Tibial nerve (tissue), 4 donors: Measurements from ENCODE around the gene DGCR2. TPM values are rescaled to one million over a fixed set of nuclear protein-coding genes. Genes with fewer than 3 reads are reported as not detected.

Experiments used
- DNase-seq, 2 donors: peaks; one replicate each; pipeline ENCODE4 v3.0.0-alpha.2; 2019; ENCODE audit warnings: low spot score in 2 of 2
- H3K27ac ChIP-seq, 4 donors: fragments of 200-600 bp; sonication (generic) in 3 of 4; one replicate each; pipeline ENCODE4 v1.5.1; 2017 to 2019; ENCODE audit warnings: mild to moderate bottlenecking in 1 of 4
- H3K27me3 ChIP-seq, 2 donors: fragments of 200-600 bp; sonication (generic) in 1 of 2; one replicate each; pipeline versions ENCODE4 v1.5.1 to v1.6.0; 2017 to 2019
- H3K36me3 ChIP-seq, 3 donors: fragments of 200-600 bp; sonication (generic); one replicate each; pipeline ENCODE4 v1.5.1; 2018 to 2019
- H3K4me1 ChIP-seq, 4 donors: fragments of 200-600 bp; sonication (generic) in 3 of 4; one replicate each; pipeline ENCODE4 v1.5.1; 2017 to 2019
- H3K4me3 ChIP-seq, 4 donors: fragments of 200-600 bp; sonication (generic) in 3 of 4; one replicate each; pipeline ENCODE4 v1.5.1; 2017 to 2019; ENCODE audit warnings: mild to moderate bottlenecking in 1 of 4, moderate library complexity in 1 of 4
- H3K9me3 ChIP-seq, 4 donors: fragments of 200-600 bp; sonication (generic) in 3 of 4; one replicate each; pipeline ENCODE4 v1.5.1; 2017 to 2019
- CTCF ChIP-seq, 5 experiments: fragments of 200-600 bp in 3 of 5; fragments of 450-650 bp in 2 of 5; sonication (generic) in 3 of 5; IDR thresholded peaks; one replicate each; pipeline ENCODE4 v1.5.1; 2016 to 2019; ENCODE audit warnings: antibody characterized with exemption in 5 of 5, mild to moderate bottlenecking in 3 of 5, moderate library complexity in 2 of 5
- EP300 ChIP-seq, 2 donors: sonication (generic); formaldehyde crosslinking; IDR thresholded peaks; one replicate each; pipeline ENCODE4 v1.6.1; 2017; ENCODE audit warnings: antibody characterized with exemption in 2 of 2, mild to moderate bottlenecking in 1 of 2
- POLR2A ChIP-seq, 2 donors: fragments of 450-650 bp; IDR thresholded peaks; one replicate each; pipeline ENCODE4 v1.6.1; 2017; ENCODE audit warnings: antibody characterized with exemption in 2 of 2, mild to moderate bottlenecking in 2 of 2, moderate library complexity in 2 of 2
- WGBS, 2 donors: methylation state at CpG; one replicate each; pipeline ENCODE4 v1.1.5; 2018; 5-methylcytosine and 5-hydroxymethylcytosine counted together
- total RNA-seq, 4 donors: library from RNA; depleted of rRNA; stranded (reverse); fragments of >200 nt; gene quantifications; one replicate each; pipeline ENCODE4 v1.1.0, GENCODE V29; 2016

DGCR2 gene
- total RNA-seq, 4 donors from 2014 or later = 57.6 to 68.0 (median 58.9) TPM

GRCh38 chr22:19042285-19043120 is 79.7 kb downstream of the DGCR2 start:
- H3K4me1 ChIP-seq = no peaks in the 10 kb centered on the region
- H3K9me3 ChIP-seq = no peaks in the 10 kb centered on the region
- 89 to 92% methylated on average over 15 to 17 of the region's 22 CpGs for WGBS, 2 donors
- DNase-seq = no peak
- TF ChIP-seq POLR2A (IDR thresholded peaks at IDR 0.05) = no peak
- no peak for TF ChIP-seq EP300 (IDR thresholded peaks at IDR 0.05)
- no peak for TF ChIP-seq CTCF (IDR thresholded peaks at IDR 0.05)
- no peak overlapping the region for H3K4me3 ChIP-seq
- H3K36me3 ChIP-seq = peaks cover 11 to 100% (median 33%) of the 10 kb centered on the region in 3 donors
- no peak overlapping the region for H3K27ac ChIP-seq
- H3K27me3 ChIP-seq = no peaks in the 10 kb centered on the region

GRCh38 chr22:19041704-19042074 is 80.5 kb downstream of the DGCR2 start:
- 90 to 94% methylated on average over 15 of the region's 15 CpGs for WGBS, 2 donors
- Histone ChIP-seq H3K27me3 (no peaks in the 10 kb centered on the region), H3K9me3 (no peaks in the 10 kb centered on the region), H3K4me1 (no peaks in the 10 kb centered on the region), H3K4me3 (no peak overlapping the region), H3K36me3 (peaks cover 7 to 100% (median 25%) of the 10 kb centered on the region in 3 donors), H3K27ac (no peak overlapping the region)
- no peak for DNase-seq
- TF ChIP-seq EP300 (IDR thresholded peaks at IDR 0.05) = no peak
- no peak for TF ChIP-seq CTCF (IDR thresholded peaks at IDR 0.05)
- no peak for TF ChIP-seq POLR2A (IDR thresholded peaks at IDR 0.05)

- Histone ChIP-seq H3K4me1 (no peaks in the 10 kb centered on the region), H3K4me3 (no peak overlapping the region), H3K27me3 (no peaks in the 10 kb centered on the region), H3K36me3 (peaks cover 7 to 97% (median 22%) of the 10 kb centered on the region in 3 donors), H3K9me3 (no peaks in the 10 kb centered on the region), H3K27ac (no peak overlapping the region)
- TF ChIP-seq EP300 (IDR thresholded peaks at IDR 0.05) (no peak), CTCF (IDR thresholded peaks at IDR 0.05) (no peak), POLR2A (IDR thresholded peaks at IDR 0.05) (no peak)
- WGBS, 2 donors = 80 to 86% methylated on average over 30 of the region's 30 CpGs
- no peak for DNase-seq
These were observed 81.1 kb downstream of the DGCR2 start for GRCh38 chr22:19040888-19041703.

- WGBS, 2 donors = 80 to 91% methylated on average over 2 to 4 of the region's 4 CpGs
- no peak overlapping the region for H3K27ac ChIP-seq
- no peaks in the 10 kb centered on the region for H3K4me1 ChIP-seq
- no peak for DNase-seq
- no peak overlapping the region for H3K4me3 ChIP-seq
- TF ChIP-seq POLR2A (IDR thresholded peaks at IDR 0.05) (no peak), EP300 (IDR thresholded peaks at IDR 0.05) (no peak), CTCF (IDR thresholded peaks at IDR 0.05) (no peak)
- peaks cover 7 to 90% (median 17%) of the 10 kb centered on the region in 3 donors for H3K36me3 ChIP-seq
- no peaks in the 10 kb centered on the region for H3K27me3 ChIP-seq
- no peaks in the 10 kb centered on the region for H3K9me3 ChIP-seq
These were observed 81.8 kb downstream of the DGCR2 start for GRCh38 chr22:19040391-19040861.
